Measurements from ENCODE around the gene PSD4.
"Not testable (repeated sequence)": the region's sequence is repeated elsewhere in the genome, so short reads cannot be mapped to it uniquely, and the experiment has no call there.

PSD4 gene

DNA sequence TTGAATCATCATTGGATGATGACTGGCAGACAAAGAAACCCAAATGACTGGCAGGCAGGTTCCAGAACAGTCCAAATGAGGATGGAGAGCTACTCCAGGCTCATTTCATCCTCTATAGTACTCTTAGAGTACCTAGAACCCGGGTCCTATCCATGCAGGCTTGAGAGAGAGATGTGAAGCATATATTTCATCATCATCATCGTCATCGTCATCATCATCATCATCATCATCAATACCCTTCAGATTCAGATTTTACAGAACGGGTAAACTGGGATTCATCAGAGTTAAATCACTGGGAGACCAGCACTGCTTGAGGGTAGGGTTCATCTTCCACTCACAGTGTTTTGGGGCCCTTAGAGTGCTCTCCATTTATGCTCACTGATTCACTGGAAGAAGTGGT is 52.7 kb downstream of the PSD4 start:
- DNase-seq, result no peak

DNA sequence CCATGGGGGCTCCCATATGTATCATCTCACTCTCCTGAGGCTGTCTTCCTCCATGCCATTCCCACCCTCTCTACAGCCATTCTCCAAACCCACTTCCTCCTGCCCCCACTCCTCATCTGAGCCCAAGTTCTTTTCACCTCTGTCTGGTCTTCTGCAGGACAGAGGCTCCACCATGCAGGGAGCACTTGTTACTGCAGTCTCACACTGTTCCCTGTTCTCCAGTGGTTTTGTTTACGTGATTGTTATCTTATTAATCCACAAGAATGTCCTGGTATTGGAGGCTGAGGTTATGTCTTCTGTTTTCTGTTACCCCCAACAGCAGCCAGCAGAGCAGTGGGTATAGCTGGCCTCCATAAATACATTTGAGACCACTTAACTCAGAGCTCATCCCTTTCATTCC is 53.5 kb downstream of the PSD4 start:
- no peak for DNase-seq

DNA sequence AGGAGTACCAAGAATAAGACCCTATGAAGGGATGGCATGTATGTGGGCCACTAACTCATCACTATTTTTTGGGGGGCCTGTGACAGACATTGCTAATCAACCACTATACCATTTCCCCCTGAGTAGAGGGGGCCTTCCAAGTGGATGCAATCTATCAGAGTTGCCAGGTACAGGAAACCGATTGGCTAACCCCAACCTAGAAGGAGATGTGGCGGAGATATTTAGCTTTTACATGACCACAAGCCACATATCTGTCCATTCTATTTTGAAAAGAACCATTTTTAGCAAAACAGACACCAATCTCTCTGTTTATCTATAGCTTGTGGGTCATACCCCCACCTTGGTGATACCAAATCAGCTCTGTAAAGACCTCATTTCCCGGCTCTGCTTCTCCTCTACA is 53.9 kb downstream of the PSD4 start:
- no peak for DNase-seq

- DNase-seq, result no peak
Measured at GRCh38 chr2:113228351-113228750, 54.6 kb downstream of the PSD4 start.

DNA sequence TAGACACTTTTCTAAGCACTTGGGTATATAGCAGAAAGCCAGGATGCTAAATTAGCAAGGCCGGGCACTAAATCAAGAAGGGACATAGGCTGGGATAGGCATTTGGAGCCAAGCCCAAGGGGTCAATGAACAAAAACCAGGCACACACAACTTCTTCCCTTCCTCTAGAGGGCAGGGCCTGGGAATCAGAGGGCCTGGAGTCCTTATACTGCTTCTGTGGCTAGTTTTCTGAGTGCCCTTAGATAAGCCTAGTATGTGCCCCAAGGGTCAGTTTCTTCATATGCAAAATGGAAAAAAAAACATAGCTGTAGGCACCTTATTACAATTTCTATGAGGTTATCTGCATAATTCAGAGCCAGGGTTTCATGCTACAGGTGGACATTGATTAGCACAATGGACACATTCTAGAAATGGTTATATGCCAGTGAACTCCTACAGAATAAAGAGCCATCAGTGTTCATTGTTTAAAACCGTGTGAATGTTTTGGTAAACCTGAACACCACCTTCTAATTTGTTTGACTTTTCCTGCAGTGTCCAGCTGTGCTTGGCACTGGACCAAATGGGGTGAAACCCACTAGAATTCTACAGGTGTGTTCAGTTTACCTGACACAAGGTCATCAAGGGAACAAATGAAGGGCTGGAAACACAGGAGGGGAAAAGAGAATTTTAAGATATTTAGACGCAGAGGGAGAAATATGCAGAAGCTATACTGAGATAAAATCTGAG is 55.4 kb downstream of the PSD4 start:
- no peak for DNase-seq

DNA sequence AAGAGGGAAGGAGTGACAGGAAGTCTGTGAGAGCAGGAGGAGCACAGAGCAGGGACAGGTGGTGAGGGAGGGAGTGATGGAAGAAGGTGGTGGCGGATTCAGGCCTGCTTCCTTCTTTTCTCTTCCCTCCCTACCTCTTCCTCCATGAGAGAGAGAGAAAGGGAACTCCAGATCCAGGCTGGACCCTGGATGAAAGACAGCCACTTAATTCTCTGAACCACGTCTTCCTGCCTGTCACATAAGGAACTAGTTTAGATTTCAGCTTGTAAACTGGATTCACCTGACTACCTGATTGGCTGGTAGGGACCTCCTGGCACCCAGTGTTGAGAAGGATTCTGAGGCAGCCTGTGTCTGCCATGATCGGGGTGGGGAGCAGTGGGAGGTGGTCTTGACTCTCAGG is 56.0 kb downstream of the PSD4 start:
- DNase-seq, result no peak

- no peak for DNase-seq
Measured at GRCh38 chr2:113230531-113230930, 56.8 kb downstream of the PSD4 start.

DNA sequence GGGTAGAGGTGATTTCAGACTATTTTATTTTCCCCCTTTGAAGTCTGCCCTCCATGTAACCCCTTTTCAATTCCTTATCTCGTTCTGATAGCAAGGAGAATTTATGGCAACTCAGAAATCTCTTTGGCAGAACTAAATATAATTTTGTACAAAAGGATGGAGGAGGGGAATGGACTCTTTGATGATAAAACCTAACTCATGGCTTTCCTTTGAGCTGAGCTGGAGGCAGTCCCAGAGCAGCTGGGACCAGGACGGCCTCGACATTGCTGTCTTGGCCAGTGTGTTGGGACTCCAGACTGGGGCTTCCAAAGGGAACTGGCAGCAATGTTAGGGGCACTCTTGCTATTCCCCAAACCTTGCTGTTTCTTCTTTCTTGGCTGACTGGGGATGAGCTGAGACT is 57.3 kb downstream of the PSD4 start:
- no peak for DNase-seq

GRCh38 chr2:113232123-113232522 is 58.4 kb downstream of the PSD4 start:
- no peak for DNase-seq

GRCh38 chr2:113232740-113233139 is 59.0 kb downstream of the PSD4 start:
- DNase-seq, result no peak

GRCh38 chr2:113233593-113234550 is 60.1 kb downstream of the PSD4 start:
- no peak for DNase-seq

- DNase-seq, result no peak
Measured at GRCh38 chr2:113234721-113235346, 61.1 kb downstream of the PSD4 start.

- not testable (repeated sequence) for DNase-seq
Measured at GRCh38 chr2:113235347-113236226, 61.8 kb downstream of the PSD4 start.

DNA sequence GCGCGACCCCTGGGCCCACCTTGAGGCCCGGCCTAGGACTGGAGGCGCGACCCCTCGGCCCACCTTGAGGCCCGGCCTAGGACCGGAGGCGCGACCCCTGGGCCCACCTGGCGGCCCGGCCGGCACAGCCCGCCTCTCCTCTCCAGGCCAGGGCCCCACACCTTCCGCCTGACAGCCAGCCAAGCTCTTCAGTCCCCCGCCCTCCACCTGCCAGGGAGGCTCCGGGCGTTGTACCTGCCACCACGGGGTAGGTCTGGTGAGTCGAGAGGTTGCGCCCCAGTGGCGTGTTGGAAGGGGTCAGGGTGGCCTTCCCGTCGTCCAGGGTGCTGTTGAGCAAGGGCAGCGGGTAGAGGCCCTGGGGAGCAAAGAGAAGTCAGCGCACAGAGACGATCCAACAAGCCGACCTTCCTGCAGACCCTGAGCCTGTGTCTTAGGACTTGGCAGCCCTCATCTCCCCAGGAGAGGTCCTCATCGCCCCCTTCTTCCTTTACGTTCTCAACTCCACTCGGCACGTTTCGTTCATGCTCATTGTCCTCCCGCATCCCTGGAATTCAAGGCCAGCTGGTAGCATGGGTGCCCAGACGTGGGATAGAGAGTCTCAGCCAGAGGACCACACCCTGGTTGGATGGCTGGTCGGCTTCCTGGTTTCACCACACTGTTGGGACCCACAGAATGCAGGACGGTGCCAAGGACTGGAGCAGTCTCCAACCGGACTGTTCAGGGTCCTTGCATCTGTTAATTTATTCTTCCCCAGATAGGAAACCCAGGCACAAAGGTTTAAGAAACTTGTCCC is 62.8 kb downstream of the PSD4 start:
- DNase-seq, result no peak

DNA sequence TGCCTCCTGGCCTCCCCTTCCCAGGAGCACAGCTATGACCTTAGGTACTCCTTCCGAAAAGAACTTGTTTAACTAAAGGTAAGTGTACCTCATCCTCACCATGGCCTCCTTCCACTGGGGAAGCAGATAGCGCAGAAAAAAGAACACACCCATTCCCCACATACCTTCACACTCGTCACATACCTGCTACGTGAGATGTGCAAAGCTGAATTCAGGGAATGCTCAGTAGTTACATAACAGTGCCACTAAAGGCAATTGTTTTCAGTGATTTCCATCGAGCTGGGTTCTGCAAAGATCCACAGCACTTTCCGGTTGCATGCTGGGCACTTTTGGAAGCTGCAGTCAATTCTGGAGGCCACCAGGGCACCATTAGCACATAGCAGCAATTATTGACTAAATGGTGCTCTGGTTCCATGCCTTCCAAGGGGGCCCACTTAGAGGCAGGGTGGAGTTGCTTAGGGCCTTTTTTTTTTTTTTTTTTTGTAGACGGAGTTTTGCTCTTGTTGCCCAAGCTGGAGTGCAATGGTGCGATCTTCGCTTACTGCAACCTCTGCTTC is 63.9 kb downstream of the PSD4 start:
- DNase-seq, result no peak

DNA sequence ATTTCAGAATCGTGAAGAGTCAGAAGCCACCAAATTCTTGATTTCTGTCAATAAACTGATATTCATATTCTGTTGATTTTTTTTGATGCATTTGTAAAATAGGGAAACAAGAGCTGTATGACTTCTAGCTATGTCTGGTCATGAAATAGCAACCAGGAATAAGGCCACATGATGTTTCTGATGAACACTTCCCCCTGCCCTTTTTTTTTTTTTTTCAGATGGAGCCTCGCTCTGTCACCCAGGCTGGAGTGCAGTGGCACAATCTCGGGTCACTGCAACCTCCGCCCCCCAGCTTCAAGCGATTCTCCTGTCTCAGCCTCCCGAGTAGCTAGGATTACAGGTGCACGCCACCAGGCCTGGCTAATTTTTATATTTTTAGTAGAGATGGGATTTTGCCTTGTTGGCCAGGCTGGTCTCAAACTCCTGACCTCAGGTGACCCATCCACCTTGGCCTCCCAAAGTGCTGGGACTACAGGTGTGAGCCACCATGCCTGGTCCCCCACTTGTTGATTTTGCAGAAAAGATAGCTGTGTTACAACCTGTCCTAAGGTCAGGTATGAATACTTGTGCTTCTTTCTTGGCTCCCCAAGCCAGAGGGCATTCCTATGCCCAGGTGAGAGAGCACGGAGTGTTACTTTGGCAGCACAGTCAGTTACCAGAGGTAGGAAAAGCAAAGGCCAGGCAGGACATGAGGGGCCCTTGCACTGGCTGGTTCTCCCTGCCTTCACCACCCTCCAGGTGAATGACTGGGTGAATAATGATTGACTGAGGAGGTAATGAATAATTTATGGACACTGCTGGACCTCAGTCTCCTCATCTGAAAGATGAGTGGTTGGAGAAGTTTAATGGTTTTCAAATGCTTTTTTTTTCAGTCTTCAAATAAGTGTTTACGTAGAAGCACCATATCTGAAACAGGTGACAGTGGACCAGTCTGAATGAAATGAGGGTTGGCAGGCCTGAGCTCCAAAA is 65.4 kb downstream of the PSD4 start:
- DNase-seq, result no peak

DNA sequence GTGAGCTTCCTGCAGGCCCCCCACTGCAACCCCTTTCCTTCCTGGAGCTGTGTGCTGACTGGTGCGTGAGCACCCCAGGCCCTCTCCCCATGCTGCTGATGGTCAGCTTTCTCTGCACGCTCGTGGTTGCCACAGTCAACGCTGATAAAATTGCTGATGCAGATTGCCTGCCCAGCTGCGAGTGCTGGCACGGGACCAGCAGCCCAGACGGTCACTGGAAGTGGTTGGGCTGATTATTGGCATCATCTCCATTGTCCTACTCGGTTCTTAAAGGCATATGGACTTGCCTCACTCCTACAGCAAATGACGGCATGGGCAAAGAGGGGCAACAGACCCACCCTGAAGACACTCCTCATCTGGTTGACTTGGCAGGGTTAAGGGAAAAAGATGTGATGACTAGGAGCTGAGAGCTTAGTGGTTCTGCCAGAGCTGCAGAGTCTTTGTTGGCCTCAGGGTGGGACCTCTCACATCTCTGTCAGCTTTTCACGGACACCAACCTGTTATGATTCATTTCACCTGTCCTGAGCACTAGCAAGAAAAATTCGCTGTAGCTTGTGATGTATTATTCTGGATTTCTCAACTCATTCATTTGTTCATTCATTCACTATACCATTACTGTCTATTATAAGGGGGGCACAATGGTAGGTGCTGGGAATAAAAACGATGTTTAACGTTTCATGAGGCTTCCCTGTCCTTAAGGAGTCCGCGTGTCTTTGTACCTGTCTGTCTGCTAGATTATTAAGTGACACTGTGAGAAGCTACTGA is 66.6 kb downstream of the PSD4 start:
- no peak for DNase-seq

- no peak for DNase-seq
Measured at GRCh38 chr2:113240915-113241911, 67.4 kb downstream of the PSD4 start.

All from NCI-H2107 (cell line).